ENCODE results near the gene ROR2.
"Not testable (repeated sequence)": the region's sequence is repeated elsewhere in the genome, so short reads cannot be mapped to it uniquely, and the experiment has no call there.

ROR2 gene

DNA sequence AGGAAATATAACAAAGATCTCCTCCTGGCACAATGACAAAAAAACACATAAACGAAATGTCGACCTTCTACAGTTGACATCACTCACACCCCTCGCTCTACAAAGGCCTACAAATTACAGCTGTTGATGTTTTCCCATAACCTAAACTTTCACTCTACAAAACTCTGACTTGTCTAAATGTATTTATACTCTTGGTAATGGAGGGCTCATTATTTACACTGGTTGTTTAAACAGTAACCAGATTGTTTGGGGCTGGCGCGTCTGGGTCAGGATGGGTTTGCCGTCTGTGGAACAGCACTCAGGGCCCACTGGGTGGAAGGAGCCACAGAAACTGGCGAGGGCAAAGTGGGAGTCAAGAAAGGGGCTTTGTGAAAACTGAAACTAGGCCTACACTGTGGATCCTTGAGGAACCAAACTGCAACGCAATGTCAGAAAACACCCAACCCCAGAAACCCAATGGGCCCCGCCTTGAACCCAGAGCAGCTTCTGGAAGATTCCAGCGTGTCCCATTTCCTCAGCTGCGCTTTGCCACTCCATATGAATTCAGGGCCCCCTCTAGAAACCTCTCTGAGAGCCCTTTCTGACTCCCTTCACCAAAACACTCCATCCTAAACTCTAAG is 136.7 kb downstream of the ROR2 start:
- no peak for DNase-seq

DNA sequence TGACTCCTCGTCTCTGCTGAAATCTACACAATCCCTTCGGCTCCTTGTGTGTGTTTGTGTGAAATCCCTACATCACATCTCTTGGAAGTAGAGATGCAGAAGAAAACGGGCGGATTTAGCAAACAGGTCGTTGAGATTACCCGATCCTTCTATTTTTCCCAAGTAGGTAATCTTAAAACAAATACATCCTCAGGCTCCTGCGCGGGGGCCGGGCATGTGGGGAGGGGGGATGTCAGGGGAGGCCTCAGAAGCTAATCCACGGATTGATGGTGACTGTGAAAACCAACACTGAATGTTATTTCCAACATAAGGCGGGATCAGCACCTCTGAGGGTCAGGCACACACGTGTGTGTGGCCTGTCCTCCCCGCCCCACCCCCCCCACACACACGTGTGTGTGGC is 137.8 kb downstream of the ROR2 start:
- no peak for DNase-seq

DNA sequence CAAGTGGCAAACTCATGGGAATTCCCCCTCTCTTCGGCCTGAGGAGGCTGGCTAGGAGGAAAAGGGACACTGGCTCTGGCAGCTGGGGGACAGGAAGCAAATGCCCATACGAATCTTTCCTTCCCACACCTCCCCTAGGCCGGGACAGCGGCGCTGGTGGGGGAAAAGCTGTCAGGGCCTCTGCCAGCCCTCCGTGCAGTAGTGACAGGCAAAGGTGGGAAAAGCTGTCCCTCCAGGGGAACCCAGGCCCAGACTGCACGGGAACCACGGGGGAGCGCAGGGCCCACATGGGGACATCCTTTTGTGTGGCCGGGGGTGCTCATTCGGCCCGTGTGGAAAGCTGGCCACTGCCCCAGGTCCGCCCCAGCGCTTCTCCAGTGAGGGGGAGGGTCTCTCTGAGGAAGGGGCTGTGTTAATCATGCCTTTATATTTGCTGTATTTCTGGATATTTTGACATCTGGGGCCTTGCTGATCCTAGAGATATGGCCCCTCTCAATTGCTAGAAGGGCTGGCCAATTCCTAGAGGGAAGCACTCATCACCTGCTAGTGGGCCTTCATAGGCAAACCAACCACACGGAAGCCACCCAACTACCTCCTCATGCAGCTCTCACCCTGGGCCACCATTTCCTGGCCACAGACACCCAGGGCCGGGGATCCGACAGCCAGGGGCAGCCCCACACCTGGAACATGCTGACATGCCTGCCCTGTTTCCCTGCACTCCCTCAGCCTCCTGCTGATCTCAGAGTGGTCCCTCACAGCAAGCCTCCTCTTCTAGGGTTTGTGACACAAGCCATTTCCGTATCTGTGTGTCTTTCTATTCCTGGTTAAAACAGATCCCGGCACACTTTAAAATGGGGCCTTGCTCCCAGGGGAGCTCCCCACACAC is 138.8 kb downstream of the ROR2 start:
- no peak for DNase-seq

DNA sequence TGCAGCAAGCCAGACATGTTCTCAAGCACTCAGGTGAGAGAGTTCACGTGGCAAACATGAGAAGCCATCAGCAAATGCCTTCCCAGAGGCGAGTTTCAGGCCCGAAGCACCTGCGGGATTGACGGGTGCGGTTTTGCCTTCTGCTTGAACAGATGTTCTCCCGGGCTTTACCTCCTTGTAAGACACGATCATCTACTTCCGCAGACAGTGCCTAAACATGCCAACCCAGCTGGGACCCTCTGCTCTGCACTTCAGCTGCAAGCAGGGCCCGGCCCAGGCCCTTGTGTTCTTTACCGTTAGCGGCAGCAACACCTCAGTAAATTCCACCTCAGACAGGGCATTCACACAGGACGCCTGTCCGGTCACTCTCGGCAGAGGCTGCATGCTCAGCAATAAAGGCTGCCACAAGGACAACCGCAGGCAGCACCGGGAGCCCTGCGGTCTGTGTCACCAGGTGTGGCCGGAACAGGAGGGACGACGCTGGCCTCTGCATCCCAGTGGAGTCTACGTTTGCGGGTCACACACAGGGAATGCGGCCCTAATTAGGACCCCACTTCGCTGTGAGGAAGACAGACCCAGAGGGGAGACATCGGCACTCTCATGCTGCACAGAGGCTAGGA is 139.6 kb downstream of the ROR2 start:
- DNase-seq = no peak

DNA sequence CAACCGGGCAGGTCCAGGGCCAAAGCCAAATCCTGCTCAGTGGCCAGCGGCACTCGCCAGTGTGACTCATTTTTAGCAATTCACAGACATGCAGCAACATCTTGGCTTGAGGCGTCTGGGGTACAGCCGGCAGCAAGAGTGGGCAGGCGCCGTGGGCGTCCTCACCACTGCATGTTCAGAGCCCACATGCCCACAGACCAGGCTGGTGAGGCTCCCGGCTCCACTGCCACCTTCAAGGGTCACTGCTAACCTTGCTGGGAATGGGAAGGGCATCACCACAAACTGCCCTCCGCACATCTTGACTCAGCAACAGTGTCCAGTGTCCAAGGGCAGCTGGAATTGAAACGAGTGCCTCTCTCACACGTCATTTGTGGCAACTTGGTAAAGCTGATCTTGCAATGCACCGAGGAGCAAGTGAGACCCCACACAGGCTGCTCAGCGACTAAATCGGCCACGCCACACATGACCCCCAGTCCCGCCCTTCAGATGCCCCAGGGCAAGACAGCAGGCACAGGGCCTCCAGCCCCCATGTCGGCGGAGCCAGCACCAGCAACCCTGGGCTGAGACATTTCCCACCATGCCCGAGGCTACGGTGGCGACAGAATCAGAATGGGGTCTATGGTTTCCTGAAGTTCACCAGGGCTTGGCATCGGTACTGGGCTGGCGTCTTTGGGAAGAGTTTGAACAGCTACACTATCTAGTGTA is 140.3 kb downstream of the ROR2 start:
- no peak for DNase-seq

DNA sequence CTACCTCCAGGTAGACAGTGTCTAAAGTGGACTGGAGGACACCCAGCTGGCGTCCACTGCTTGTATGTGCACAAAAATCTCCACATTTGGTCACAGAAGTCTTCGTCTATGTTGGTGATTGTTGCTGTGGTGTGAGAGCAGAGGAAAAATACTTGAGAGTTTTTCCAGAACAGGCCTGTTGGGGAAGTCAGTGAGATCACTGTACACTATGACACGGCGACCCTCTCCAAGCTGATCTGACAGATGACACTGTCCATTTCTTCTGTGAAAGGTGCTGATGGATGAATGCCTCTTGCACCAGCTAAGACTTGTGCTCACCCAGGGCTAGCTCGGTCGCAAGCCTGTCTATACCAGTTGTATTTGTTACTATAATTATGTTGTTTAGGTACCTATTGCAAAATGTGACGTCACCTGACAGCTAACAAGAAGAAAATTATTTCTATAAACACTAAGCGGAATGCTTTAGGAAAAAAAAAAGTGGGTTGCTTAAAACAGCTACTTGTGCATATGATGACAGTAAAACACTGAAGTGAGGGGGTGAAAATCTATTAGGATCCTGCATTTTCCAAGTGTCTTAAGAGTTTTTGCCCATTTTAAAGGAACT is 142.3 kb downstream of the ROR2 start:
- no peak for DNase-seq

DNA sequence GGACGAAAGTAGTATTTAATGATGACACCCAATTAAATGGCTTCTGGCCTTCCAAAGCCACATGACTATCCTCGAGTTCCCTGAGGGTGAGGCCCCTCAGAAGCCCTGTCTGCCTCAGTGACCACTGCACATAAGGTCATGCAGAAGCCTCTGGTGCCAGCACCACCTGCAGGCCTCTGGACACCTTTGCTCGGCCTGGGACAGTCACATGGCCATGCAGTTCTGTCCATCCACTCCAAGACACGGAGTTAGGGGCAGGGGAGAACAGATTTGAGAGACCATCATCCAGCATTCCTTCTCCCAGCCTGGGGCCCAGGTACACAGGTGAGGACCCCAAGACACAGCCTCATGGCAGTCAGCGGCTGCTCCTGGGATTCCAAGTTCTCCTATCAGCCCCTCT is 145.0 kb downstream of the ROR2 start:
- DNase-seq = no peak

DNA sequence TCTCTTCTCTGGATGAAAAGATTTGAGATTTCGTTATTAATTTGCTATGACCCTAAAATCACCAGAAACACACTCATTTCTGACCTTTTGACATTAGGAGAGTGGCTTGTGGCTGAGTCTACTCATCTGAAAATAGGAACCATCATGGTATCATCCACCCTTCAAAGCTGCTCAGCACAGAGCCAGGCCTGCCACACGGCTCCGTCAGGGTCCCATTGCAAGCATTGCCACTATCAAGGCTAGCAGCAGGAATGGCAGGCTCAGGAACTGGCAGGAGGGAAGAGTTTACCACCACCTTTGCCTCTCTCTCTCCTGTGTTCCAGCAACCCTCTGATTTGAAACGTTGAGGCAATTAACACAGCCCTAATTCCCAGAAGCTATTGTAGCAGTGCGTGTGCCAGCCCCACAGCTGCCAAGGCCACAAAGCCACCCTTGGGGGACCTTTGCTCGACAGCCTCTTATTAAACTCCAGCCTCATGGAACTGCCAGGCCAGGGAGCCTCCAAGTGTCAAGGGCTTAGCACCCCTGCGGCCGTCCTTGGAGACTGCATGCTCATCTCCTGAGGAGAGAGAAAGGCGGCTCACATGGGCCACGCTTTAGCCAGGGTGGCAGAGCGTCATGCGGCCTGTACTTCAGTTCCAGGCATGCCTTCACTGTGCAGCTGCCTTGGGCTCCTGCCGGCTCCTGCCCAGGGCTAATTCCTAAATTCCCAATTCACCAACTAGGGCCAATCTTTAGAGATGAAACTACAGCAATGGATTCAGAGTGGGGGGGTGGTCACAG is 145.9 kb downstream of the ROR2 start:
- no peak for DNase-seq

DNA sequence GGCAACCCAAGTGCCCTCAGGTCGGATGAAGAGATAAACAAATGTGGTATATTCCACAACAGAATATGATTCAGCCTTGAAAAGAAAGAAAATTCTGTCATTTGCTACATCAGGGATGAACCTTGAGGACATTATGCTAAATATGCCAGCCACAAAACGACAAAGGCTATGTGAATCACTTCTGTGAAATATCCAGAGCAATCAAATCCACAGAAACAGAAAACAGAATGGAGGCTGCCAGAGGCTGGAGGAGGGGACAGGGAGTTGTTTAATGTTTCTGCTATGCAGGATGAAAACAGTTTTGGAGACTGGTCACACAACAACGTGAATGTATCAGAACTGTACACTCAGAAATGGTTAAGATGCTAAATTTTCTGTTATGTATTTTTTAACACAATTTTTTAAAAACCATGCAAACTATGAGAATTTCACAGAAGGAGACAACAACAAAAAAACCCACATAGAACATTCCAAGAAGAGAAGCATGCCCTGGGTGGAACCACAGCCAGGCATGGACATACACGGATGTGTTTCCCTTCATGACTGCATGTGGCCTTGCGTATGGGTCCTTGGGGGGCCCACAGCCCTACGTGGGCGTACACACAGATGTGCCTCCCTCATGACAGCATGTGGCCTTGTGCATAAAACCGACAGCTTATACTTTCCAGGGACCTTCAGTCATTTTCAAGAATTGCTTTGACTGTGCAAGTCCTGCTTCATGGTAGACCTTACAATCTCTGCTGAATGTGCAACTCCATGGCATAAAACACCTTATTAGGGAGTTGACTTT is 146.7 kb downstream of the ROR2 start:
- no peak for DNase-seq

DNA sequence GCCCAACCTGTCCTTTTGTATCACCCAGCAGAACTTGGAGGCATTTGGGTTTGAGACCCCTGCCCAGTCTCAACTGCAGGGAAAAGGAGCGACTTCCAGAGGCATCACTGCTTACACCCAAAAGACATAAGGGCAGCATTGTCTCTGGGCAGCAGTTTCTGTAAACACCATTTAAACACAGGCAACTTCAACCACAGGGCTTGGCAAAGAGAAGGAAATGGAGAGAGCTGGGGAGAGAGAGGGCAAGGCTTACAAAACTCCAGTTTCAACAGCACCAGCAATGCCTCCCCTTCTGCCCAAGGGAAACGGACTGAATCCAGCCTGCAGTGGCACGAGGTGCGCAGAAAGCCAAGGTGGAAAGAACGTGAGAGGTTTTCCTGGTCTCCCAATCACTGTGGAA is 147.6 kb downstream of the ROR2 start:
- no peak for DNase-seq

DNA sequence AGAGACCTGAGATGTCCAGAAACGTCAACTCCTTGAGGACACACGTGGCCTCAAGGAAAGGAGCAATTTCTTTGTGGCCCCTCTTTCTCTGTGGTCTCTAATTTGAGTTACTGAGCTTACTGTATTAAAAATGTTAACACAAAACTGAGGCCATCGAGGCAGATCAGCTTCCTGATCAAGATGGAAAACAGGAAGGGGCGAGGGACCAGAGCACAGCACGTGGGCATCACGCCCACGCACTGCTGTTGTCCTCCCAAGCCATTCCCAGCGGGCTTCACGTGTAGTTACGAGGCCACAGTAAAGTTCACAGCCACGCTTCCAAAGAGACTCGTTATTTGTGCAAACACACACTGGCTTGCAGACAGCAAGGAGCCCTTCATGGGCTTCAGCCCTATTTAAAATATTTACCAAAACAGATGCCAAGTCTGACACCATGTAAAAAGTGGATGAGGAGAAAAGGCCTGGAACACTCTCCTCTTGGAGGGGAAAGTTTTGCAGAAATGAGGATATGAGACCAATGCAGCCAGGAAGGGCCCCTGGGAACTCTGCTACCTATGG is 149.5 kb downstream of the ROR2 start:
- no peak for DNase-seq

DNA sequence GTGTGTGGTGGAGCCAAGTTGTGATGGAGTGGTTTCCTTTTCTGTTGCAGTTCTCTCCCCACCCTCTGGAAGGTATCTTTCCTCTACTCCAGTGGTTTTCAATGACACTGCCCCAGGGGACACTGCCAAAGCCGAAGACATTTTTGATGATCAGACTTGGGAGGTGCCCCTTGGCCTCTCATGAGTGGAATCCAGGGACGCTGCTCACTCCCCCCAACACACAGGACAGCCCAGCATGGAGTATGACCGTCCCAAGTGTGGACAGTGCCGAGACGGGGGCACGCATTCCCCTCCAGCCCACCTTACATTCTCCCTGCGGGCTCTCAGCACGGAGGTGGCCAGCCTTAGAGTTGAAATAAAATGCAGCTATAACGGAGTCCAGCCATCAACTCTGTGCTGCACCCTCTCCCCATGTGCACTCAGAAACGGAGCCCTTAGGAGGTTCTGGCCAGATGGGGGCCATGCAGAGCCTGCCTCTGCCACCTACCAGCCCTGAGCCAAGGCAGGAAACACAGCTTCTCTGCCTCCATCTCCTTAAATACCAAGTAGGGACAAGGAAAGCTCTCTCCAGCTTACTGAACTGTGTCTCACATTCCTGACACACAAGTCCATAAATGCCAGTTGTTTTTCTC is 150.8 kb downstream of the ROR2 start:
- no peak for DNase-seq

DNA sequence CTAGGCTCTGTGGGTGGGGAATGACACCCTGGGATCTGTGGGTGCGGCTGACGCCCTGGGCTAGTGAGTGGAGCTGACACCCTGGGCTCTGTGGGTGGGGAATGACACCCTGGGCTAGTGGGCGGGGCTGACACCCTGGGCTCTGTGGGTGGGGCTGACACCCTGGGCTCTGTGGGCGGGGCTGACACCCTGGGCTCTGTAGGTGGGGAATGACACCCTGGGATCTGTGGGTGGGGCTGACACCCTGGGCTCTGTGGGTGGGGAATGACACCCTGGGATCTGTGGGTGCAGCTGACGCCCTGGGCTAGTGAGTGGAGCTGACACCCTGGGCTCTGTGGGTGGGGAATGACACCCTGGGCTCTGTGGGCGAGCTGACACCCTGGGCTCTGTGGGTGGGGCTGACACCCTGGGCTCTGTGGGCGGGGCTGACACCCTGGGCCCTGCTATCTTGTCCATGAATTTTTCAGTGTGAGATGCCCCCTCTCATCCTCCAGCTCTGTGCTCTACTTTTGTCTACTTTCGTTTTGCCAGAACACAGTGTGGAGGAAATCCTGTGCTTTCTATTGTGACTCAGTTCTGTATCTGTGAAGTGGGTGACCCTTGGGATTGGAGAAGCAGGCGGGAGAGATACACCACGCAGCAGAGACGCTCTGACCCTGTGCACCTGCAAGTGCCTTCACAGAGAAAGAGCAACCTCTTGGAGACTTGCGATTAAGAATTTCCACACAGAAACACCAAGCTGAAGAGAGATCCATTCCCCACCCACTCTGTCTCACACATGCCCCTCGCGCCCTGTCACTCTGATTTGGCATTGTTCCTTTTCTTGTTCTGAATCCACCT is 151.5 kb downstream of the ROR2 start:
- not testable (repeated sequence) for DNase-seq

DNA sequence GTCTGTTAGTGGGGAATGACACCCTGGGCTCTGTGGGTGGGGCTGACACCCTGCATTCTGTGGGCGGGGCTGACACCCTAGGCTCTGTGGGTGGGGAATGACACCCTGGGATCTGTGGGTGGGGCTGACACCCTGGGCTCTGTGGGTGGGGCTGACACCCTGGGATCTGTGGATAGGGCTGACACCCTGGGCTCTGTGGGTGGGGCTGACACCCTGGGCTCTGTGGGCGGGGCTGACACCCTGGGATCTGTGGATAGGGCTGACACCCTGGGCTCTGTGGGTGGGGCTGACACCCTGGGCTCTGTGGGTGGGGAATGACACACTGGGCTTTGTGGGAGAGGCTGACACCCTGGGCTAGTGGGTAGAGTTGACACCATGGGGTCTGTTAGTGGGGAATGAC is 152.5 kb downstream of the ROR2 start:
- not testable (repeated sequence) for DNase-seq

DNA sequence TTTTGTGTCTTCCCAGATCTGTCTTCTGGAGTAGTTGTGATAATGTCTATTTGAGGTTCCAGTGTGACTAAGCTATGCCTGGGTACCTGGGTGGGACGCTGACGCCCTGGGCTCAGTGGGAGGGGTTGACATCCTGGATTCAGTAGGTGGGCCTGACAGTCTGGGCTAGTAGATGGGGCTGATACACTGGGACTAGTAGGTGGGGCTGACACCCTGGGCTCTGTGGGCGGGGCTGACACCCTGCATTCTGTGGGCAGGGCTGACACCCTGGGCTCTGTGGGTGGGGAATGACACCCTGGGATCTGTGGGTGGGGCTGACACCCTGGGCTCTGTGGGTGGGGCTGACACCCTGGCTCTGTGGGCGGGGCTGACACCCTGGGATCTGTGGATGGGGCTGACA is 153.5 kb downstream of the ROR2 start:
- DNase-seq = not testable (repeated sequence)

DNA sequence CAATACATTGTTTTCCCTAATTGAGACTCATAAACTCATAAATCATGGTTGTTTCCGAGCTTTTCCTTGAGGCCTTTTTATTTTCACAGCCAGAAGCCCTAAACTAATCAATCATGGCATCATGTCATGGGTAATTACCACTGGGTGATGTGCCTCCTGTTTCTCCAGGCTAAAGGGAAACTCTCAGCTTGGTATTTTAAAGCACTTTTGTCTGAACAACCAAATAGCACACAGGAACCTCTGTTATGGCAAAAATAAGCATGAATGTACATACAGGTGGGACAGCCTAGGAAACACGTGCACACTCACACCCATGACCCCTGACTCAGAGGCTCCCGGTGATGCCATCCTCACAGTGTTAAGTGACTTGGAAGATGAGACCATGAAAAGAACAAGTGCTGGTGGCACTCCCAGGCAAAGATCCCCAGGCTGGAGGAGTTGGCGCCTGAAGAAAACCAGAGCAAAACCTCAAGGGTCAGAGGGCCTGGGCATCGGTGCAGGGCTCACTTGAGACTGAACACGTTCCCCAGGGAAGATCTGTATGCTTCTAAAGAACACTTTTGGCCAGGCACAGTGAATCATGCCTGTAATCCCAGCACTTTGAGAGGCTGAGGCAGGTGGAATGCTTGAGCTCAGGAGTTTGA is 154.3 kb downstream of the ROR2 start:
- DNase-seq = peak; percentile 33

DNA sequence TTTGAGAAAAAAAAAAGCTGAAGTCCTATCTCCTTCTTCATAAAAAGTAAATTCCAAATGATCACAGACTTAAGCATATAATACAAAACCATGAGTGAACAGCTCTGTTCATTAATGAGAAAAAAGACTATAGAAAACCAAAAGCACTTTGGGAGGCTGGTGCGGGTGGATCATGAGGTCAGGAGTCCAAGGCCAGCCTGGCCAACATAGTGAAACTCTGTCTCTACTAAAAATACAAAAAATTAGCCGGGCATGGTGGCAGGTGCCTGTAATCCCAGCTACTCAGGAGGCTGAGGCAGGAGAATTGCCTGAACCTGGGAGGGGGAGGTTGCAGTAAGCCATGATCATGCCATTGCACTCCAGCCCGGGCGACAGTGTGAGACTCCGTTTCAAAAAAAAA is 156.7 kb downstream of the ROR2 start:
- DNase-seq = not testable (repeated sequence)

DNA sequence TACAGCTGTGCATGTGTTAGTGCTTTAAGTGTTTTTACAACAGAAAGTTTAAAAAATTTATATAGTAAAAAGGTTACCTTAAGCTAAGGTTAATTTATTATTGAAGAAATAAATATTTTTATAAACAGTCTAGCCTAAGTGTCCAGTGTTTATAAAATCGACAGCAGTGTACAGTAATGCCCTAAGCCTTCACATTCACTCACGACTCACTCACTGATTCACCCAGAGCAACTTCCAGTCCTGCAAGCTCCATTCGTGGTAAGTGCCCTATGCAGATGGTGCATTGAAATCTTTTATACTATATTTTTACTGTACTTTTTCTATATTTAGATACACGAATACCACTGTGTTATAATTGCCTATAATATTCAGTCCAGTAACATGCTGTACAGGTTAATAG is 159.1 kb downstream of the ROR2 start:
- no peak for DNase-seq

DNA sequence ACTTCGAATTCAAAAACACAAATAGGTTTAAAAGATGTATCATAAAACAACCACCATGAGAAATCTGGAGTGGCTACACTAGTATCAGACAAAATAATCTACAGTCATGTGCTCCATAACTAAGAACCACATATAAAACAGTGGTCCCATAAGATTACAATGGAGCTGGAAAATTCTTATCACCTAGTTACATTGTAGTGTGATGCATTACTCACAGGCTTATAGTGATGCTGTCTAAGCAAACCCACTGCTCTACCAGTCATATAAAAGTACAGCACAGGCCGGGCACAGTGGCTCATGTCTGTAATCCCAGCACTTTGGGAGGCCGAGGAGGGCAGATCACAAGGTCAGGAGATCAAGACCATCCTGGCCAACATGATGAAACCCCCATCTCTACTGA is 160.1 kb downstream of the ROR2 start:
- no peak for DNase-seq
